GM19438 (cell line): ENCODE data around the gene TLN1.

Experiments
- ATAC-seq: cut with Tn5 transposase; IDR thresholded peaks from one replicate; pipeline ENCODE4 v1.9.1; 2021; ENCODE audit warnings: low read depth; ENCODE audit not compliant: unreplicated experiment

Gene TLN1

GRCh38 chr9:35651956-35652828 is 79.8 kb downstream of the TLN1 start:
- ATAC-seq = no peak

GRCh38 chr9:35650341-35651158 is 81.4 kb downstream of the TLN1 start, which contains the start of gene SIT1:
Gene SIT1 (minus strand): TSS chr9:35650931. CDS start chr9:35650853, 78 bp downstream.
- ATAC-seq = no peak

- ATAC-seq = no peak
Observed at GRCh38 chr9:35649431-35650340, 82.3 kb downstream of the TLN1 start.
